PC-3 (cell line): ENCODE data around the gene ZNF682.
"Not testable (repeated sequence)": the region's sequence is repeated elsewhere in the genome, so short reads cannot be mapped to it uniquely, and the experiment has no call there.

ENCODE experiments used
- EZH2 ChIP-seq: fragments of 300-600 bp; sonication (generic); IDR thresholded peaks from one replicate; pipeline ENCODE4 v1.6.1; 2017; ENCODE audit warnings: antibody characterized with exemption, mild to moderate bottlenecking, low read length; ENCODE audit not compliant: unreplicated experiment
- TF ChIP-seq, protein P1 (sequence below): fragments of 300-600 bp; sonication (generic); conservative IDR thresholded peaks from 2 replicates; pipeline ENCODE4 v1.5.1; 2017; ENCODE audit warnings: antibody characterized with exemption, low read depth, mild to moderate bottlenecking, low read length

DNA sequence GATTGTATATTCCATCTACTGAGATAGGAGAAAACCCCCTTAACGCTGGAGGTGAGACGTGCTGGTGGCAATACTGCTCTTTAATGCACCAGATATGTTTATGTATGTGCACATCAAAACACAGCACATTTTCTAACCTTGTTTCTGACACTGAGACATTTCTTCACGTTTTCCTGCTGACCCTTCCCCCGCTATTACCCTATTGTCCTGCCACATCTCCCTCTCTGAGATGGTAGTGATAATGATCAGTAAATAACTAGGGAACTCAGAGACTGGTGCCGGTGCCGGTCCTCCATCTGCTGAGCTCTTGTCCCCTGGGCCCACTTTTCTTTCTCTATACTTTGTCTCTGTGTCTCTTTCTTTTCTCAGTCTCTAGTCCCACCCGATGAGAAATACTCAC, 43.6 kb upstream of the ZNF682 start:
- TF ChIP-seq, protein P1, sequence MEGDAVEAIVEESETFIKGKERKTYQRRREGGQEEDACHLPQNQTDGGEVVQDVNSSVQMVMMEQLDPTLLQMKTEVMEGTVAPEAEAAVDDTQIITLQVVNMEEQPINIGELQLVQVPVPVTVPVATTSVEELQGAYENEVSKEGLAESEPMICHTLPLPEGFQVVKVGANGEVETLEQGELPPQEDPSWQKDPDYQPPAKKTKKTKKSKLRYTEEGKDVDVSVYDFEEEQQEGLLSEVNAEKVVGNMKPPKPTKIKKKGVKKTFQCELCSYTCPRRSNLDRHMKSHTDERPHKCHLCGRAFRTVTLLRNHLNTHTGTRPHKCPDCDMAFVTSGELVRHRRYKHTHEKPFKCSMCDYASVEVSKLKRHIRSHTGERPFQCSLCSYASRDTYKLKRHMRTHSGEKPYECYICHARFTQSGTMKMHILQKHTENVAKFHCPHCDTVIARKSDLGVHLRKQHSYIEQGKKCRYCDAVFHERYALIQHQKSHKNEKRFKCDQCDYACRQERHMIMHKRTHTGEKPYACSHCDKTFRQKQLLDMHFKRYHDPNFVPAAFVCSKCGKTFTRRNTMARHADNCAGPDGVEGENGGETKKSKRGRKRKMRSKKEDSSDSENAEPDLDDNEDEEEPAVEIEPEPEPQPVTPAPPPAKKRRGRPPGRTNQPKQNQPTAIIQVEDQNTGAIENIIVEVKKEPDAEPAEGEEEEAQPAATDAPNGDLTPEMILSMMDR, result not testable (repeated sequence)
- TF ChIP-seq EZH2, result not testable (repeated sequence)
